Measurements from ENCODE around the gene CDK5.
A peak's percentile ranks its signal among the peaks of the same experiment; 100 is the strongest.
"Not testable (repeated sequence)": the region's sequence is repeated elsewhere in the genome, so short reads cannot be mapped to it uniquely, and the experiment has no call there.

The CDK5 gene

GRCh38 chr7:151032936-151033863, 24.5 kb downstream of the CDK5 start:
- DNase-seq = no peak

GRCh38 chr7:151031011-151031410, 26.7 kb downstream of the CDK5 start:
- no peak for DNase-seq

GRCh38 chr7:151028948-151029501, 28.7 kb downstream of the CDK5 start:
- DNase-seq = no peak

- peak; percentile 93 to 99 (median 98) for DNase-seq
Observed at GRCh38 chr7:151028131-151028947, 29.4 kb downstream of the CDK5 start, which contains the start of gene ABCB8. Gene ABCB8, plus strand, starts transcription at chr7:151028450. Its CDS starts 66 bp downstream, at chr7:151028516.

GRCh38 chr7:151027728-151028130, 30.0 kb downstream of the CDK5 start:
- not testable (repeated sequence) for DNase-seq

GRCh38 chr7:151026771-151027727, 30.6 kb downstream of the CDK5 start:
- DNase-seq = peak in 1 of 6 experiments; percentile 14

GRCh38 chr7:151025924-151026671, 31.6 kb downstream of the CDK5 start:
- no peak for DNase-seq

GRCh38 chr7:151024435-151025056, 33.2 kb downstream of the CDK5 start, which contains the start of gene ATG9B:
Gene ATG9B, minus strand, starts transcription at chr7:151024494. Its CDS starts 71 bp downstream, at chr7:151024423.
- no peak for DNase-seq

- DNase-seq = no peak
Observed at GRCh38 chr7:151023232-151023631, 34.5 kb downstream of the CDK5 start.

- DNase-seq = no peak
Observed at GRCh38 chr7:151020231-151020630, 37.5 kb downstream of the CDK5 start.

GRCh38 chr7:151019130-151019447, 38.6 kb downstream of the CDK5 start:
- DNase-seq = no peak

GRCh38 chr7:151018421-151019129, 39.1 kb downstream of the CDK5 start:
- DNase-seq = peak; percentile 31 to 77 (median 53)

GRCh38 chr7:151017953-151018420, 39.7 kb downstream of the CDK5 start:
- peak; percentile 45 to 79 (median 72) for DNase-seq

- DNase-seq = peak in 1 of 6 experiments; percentile 44
Observed at GRCh38 chr7:151017370-151017952, 40.2 kb downstream of the CDK5 start.

- peak in 4 of 6 experiments; percentile 5 to 28 (median 23) for DNase-seq
Observed at GRCh38 chr7:151016942-151017341, 40.8 kb downstream of the CDK5 start.

- DNase-seq = no peak
Observed at GRCh38 chr7:151016505-151016904, 41.2 kb downstream of the CDK5 start.

GRCh38 chr7:151015967-151016366, 41.7 kb downstream of the CDK5 start:
- DNase-seq = no peak

- peak in 5 of 6 experiments; percentile 19 to 34 (median 24) for DNase-seq
Observed at GRCh38 chr7:151014950-151015349, 42.7 kb downstream of the CDK5 start.

GRCh38 chr7:151013733-151014497, 43.8 kb downstream of the CDK5 start:
- peak; percentile 83 to 94 (median 92) for DNase-seq

Data from stimulated activated naive CD4-positive, alpha-beta T cell (primary cell).